HepG2 (cell line): Measurements from ENCODE around the gene NIFK.

Experiments used
- RFX5 ChIP-seq: IDR thresholded peaks from 2 replicates; pipeline ENCODE4 v1.6.1; 2011; ENCODE audit warnings: low read depth, low read length, improper control_type of control experiment
- TAF1 ChIP-seq: sonication (generic); formaldehyde crosslinking; IDR thresholded peaks from 2 replicates; pipeline ENCODE4 v1.4.0; 2020; ENCODE audit warnings: missing genetic modification reagents
- TBL1XR1 ChIP-seq: fragments of 150-350 bp; IDR thresholded peaks from 2 replicates; pipeline ENCODE4 v1.6.1; 2014; ENCODE audit warnings: borderline replicate concordance, low read length; ENCODE audit not compliant: partially characterized antibody
- TRIM24 ChIP-seq: sonication (generic); formaldehyde crosslinking; IDR thresholded peaks from 2 replicates; pipeline ENCODE4 v1.8.0; 2022; ENCODE audit warnings: mild to moderate bottlenecking, missing genetic modification reagents
- USF2 ChIP-seq, 2 experiments: sonication (generic) in 1 of 2; formaldehyde crosslinking in 1 of 2; IDR thresholded peaks; 2 replicates each; pipeline versions ENCODE4 v1.5.1 to v1.6.1; 2011 to 2020; ENCODE audit warnings: borderline replicate concordance in 1 of 2, low read depth in 1 of 2, low read length in 1 of 2, mild to moderate bottlenecking in 1 of 2, missing genetic modification reagents in 1 of 2, moderate library complexity in 1 of 2
- ZNF24 ChIP-seq: fragments of 450-650 bp; IDR thresholded peaks from 2 replicates; pipeline ENCODE4 v1.6.1; 2017; ENCODE audit warnings: antibody characterized with exemption, mild to moderate bottlenecking

GRCh38 chr2:121709776-121710469, 26.8 kb downstream of the NIFK start:
- TF ChIP-seq RFX5 (no peak), TRIM24 (no peak), TAF1 (CRISPR knock-in tag) (no peak), USF2 (IDR thresholded peaks at IDR 0.05; ENCODE audit: low read depth, low read length) (no peak), USF2 (CRISPR knock-in tag; IDR thresholded peaks at IDR 0.05; ENCODE audit: borderline replicate concordance) (no peak), ZNF24 (no peak), TBL1XR1 (no peak)
